Activated CD4-positive, alpha-beta T cell treated with anti-CD3 and anti-CD28 coated beads, Interleukin-2, amount 10 ng/mL, durations not matched to agents 7 days and 5 days (primary cell): ENCODE data around the gene PET117. TPM values are rescaled to one million over a fixed set of nuclear protein-coding genes. Genes with fewer than 3 reads are reported as not detected.
"Not testable (repeated sequence)": the region's sequence is repeated elsewhere in the genome, so short reads cannot be mapped to it uniquely, and the experiment has no call there.

Experiments
- CTCF ChIA-PET: fragments of 350-600 bp; sonication (Branson Sonifier 250); formaldehyde crosslinking; loops from one replicate; lab custom pipeline; 2021; ENCODE audit warnings: antibody characterized with exemption; lab: Charles Lee
- POLR2A ChIA-PET: fragments of 350-600 bp; sonication (Branson Sonifier 250); formaldehyde crosslinking; loops from one replicate; lab custom pipeline; 2021; ENCODE audit warnings: antibody characterized with exemption; lab: Charles Lee
- DNase-seq: peaks from one replicate; pipeline ENCODE4 v3.0.0-alpha.2; 2020
- H3K27ac Mint-ChIP-seq: one replicate; pipeline ENCODE4 v1.8.0; 2021; ENCODE audit warnings: mild to moderate bottlenecking, moderate library complexity, mixed read lengths
- H3K27me3 Mint-ChIP-seq: one replicate; pipeline ENCODE4 v1.8.0; 2021; ENCODE audit warnings: mixed read lengths
- H3K36me3 Mint-ChIP-seq: one replicate; pipeline ENCODE4 v1.8.0; 2021; ENCODE audit warnings: low read depth, mixed read lengths
- H3K4me1 Mint-ChIP-seq: one replicate; pipeline ENCODE4 v1.8.0; 2021; ENCODE audit warnings: mixed read lengths
- H3K4me3 Mint-ChIP-seq: one replicate; pipeline ENCODE4 v1.8.0; 2021; ENCODE audit warnings: mild to moderate bottlenecking, moderate library complexity, mixed read lengths
- H3K9me3 Mint-ChIP-seq: one replicate; pipeline ENCODE4 v1.8.0; 2021; ENCODE audit warnings: mixed read lengths
- total RNA-seq, 2 experiments: library from RNA; stranded (reverse); gene quantifications; one replicate each; pipeline ENCODE4 v1.2.3, GENCODE V29; 2021

PET117 gene, protein sequence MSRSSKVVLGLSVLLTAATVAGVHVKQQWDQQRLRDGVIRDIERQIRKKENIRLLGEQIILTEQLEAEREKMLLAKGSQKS
- 10 to 100 TPM; 13.9 to 14.0 TPM for total RNA-seq

DNA sequence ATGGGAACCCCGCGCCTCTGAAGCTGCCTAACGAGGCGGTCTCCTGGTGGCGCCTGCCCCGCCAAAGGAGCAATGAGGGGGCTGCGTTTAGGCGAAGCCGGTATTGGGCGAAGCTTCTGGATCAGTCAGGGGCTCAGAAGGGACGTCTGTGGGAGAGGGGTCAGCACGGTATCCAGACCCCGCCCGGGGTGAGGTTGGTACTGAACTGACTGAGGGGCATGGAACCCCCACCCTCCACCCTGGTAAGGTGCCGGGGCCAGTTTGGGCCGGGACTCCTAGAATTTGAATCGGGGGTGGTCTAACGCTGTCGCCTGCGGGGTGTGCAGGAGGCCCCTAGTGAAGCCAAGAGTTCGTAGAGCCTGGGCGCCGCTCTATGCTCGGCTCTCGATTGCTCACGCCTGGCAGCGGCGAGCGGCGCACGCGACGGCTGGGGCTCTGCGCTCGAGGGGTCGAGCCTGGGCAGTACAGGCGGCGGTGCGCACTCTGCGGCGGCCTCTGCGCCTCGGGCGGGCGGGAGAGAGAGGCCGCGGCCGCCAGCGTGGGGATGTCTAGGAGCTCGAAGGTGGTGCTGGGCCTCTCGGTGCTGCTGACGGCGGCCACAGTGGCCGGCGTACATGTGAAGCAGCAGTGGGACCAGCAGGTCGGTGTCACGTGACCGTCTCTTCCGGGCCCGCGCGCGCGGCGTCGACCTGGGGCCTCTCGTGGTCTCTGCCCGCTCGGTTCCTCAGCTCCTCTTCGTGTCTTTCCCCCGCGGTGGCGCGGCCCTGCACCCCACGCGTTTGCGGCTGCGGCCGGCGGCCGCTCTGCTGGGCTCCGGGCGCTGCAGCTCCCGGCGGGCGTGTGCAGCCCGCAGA is at the start of gene PET117, which contains the start of gene KAT14:
TSS of gene PET117 (plus strand) at position 452 of the 854 bp plus-strand sequence. CDS start at position 545, 93 bp downstream.
TSS of gene KAT14 (plus strand) at position 452 of the 854 bp plus-strand sequence. CDS start 4,798 bp downstream, outside the sequence.
- POLR2A ChIA-PET: no interaction called here
- H3K36me3 Mint-ChIP-seq: peaks cover 14% of the 10 kb centered on the region
- H3K27me3 Mint-ChIP-seq: peaks cover 4% of the 10 kb centered on the region

DNA sequence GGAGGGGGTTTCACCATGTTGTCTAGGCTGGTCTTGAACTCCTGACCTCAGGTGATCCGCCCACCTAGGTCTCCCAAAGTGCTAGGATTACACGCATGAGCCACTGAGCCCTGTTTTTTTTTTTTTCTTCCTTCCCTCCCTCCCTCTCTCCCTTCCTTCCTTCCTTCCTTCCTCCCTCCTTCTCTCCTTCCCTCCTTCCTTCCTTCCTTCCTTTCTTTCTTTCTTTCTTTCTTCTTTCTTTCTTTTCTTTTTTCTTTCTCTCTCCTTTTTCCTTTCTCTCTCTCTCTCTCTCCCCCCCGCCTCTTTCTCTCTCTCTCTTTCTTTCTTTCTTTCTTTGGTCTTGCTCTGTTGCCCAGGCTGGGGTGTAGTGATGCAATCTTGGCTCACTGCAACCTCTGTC is 49.4 kb upstream of the PET117 start:
- DNase-seq, H3K27me3 Mint-ChIP-seq, POLR2A ChIA-PET, H3K9me3 Mint-ChIP-seq, CTCF ChIA-PET, H3K36me3 Mint-ChIP-seq, H3K4me1 Mint-ChIP-seq, H3K4me3 Mint-ChIP-seq, H3K27ac Mint-ChIP-seq: not testable (repeated sequence)

More for the DNA sequence above, at the start of gene PET117, which contains the start of gene KAT14:
- H3K4me3 Mint-ChIP-seq: peak within 1 kb of the TSS; percentile 84
- peak; percentile 88 for DNase-seq
- peak within 1 kb of the TSS; percentile 93 for H3K27ac Mint-ChIP-seq
- H3K9me3 Mint-ChIP-seq: no peaks in the 10 kb centered on the region
- H3K4me1 Mint-ChIP-seq: peaks cover 33% of the 10 kb centered on the region
- CTCF ChIA-PET: interaction anchor here (0.7 to 1.1 kb wide), 3 partner anchors 14 to 1411 kb away, joined by 3 read pairs; no protein-coding TSS in a partner anchor

DNA sequence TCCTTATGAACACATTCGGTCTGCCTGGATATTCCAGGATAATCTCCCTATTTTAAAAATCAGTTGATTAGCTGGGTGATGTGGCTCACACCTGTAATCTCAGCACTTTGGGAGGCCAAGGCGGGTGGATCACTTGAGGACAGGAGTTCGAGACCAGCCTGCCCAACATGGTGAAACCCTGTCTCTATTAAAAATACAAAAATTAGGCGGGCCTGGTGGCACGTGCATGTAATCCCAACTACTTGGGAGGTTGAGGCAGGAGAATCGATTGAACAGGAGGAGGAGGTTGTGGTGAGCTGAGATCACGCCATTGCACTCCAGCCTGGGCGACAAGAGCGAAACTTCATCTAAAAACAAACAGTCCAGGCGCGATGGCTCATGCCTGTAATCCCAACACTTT is 48.8 kb upstream of the PET117 start:
- H3K4me3 Mint-ChIP-seq, POLR2A ChIA-PET, H3K27ac Mint-ChIP-seq, H3K4me1 Mint-ChIP-seq, DNase-seq, H3K36me3 Mint-ChIP-seq, H3K27me3 Mint-ChIP-seq, CTCF ChIA-PET, H3K9me3 Mint-ChIP-seq: not testable (repeated sequence)

GRCh38 chr20:18090044-18090443 is 47.6 kb upstream of the PET117 start:
- no peaks in the 10 kb centered on the region for H3K4me1 Mint-ChIP-seq
- H3K36me3 Mint-ChIP-seq: no peaks in the 10 kb centered on the region
- DNase-seq: no peak
- no peak overlapping the region for H3K27ac Mint-ChIP-seq
- no peak overlapping the region for H3K4me3 Mint-ChIP-seq
- CTCF ChIA-PET: interaction anchor here (1.3 kb wide), 1 partner anchor 25 kb away, joined by 3 read pairs; no protein-coding TSS in a partner anchor
- POLR2A ChIA-PET: no interaction called here
- H3K9me3 Mint-ChIP-seq: no peaks in the 10 kb centered on the region
- no peaks in the 10 kb centered on the region for H3K27me3 Mint-ChIP-seq

GRCh38 chr20:18090477-18090876 is 47.2 kb upstream of the PET117 start:
- POLR2A ChIA-PET: no interaction called here
- no peak for DNase-seq
- CTCF ChIA-PET: interaction anchor here (1.3 kb wide), 1 partner anchor 24 kb away, joined by 3 read pairs; no protein-coding TSS in a partner anchor
- Mint-ChIP-seq H3K4me3 (no peak overlapping the region), H3K9me3 (no peaks in the 10 kb centered on the region), H3K27me3 (no peaks in the 10 kb centered on the region), H3K36me3 (no peaks in the 10 kb centered on the region), H3K4me1 (no peaks in the 10 kb centered on the region), H3K27ac (no peak overlapping the region)

GRCh38 chr20:18091623-18092022 is 46.0 kb upstream of the PET117 start:
- H3K27ac Mint-ChIP-seq: no peak overlapping the region
- H3K36me3 Mint-ChIP-seq: no peaks in the 10 kb centered on the region
- H3K9me3 Mint-ChIP-seq: no peaks in the 10 kb centered on the region
- no peak overlapping the region for H3K4me3 Mint-ChIP-seq
- POLR2A ChIA-PET: no interaction called here
- CTCF ChIA-PET: interaction anchor here (0.6 kb wide), 1 partner anchor 498 kb away, joined by 4 read pairs; no protein-coding TSS in a partner anchor
- no peak for DNase-seq
- no peaks in the 10 kb centered on the region for H3K27me3 Mint-ChIP-seq
- no peaks in the 10 kb centered on the region for H3K4me1 Mint-ChIP-seq

DNA sequence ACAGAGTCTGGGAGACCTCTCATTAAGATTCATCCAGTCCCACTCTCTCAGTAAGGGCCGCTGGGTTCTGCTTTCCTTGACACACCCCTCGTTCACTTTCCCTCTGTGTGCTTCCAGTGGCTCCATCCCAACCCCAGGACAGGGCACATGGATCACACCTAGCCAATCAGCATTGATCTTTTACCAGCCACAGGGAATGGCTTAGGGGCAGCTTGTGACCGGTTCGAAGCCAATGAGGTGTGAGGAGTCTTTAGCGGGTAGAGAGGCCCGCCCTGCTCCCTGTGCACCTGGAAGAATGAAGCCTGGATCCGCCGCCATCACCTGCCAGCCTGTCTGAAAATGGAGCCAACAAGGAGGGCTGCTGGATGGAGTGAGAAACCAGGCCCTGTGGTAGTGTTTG is 44.8 kb upstream of the PET117 start:
- no peak overlapping the region for H3K4me3 Mint-ChIP-seq
- H3K27me3 Mint-ChIP-seq: no peaks in the 10 kb centered on the region
- DNase-seq: no peak
- ChIA-PET POLR2A (no interaction called here), CTCF (no interaction called here)
- no peak overlapping the region for H3K27ac Mint-ChIP-seq
- H3K9me3 Mint-ChIP-seq: no peaks in the 10 kb centered on the region
- H3K4me1 Mint-ChIP-seq: no peaks in the 10 kb centered on the region
- H3K36me3 Mint-ChIP-seq: no peaks in the 10 kb centered on the region

GRCh38 chr20:18093388-18093787 is 44.3 kb upstream of the PET117 start:
- Mint-ChIP-seq H3K27me3 (no peaks in the 10 kb centered on the region), H3K4me3 (no peak overlapping the region), H3K4me1 (no peaks in the 10 kb centered on the region), H3K9me3 (no peaks in the 10 kb centered on the region), H3K36me3 (no peaks in the 10 kb centered on the region), H3K27ac (no peak overlapping the region)
- ChIA-PET CTCF (no interaction called here), POLR2A (no interaction called here)
- DNase-seq: no peak

GRCh38 chr20:18094191-18094590 is 43.5 kb upstream of the PET117 start:
- H3K4me3 Mint-ChIP-seq: no peak overlapping the region
- H3K36me3 Mint-ChIP-seq: no peaks in the 10 kb centered on the region
- no peak for DNase-seq
- no peaks in the 10 kb centered on the region for H3K9me3 Mint-ChIP-seq
- no peak overlapping the region for H3K27ac Mint-ChIP-seq
- no peaks in the 10 kb centered on the region for H3K27me3 Mint-ChIP-seq
- CTCF ChIA-PET: no interaction called here
- no peaks in the 10 kb centered on the region for H3K4me1 Mint-ChIP-seq
- POLR2A ChIA-PET: no interaction called here

- H3K36me3 Mint-ChIP-seq, H3K9me3 Mint-ChIP-seq: not testable (repeated sequence)
Measured at GRCh38 chr20:18100569-18100968, 37.1 kb upstream of the PET117 start.

DNA sequence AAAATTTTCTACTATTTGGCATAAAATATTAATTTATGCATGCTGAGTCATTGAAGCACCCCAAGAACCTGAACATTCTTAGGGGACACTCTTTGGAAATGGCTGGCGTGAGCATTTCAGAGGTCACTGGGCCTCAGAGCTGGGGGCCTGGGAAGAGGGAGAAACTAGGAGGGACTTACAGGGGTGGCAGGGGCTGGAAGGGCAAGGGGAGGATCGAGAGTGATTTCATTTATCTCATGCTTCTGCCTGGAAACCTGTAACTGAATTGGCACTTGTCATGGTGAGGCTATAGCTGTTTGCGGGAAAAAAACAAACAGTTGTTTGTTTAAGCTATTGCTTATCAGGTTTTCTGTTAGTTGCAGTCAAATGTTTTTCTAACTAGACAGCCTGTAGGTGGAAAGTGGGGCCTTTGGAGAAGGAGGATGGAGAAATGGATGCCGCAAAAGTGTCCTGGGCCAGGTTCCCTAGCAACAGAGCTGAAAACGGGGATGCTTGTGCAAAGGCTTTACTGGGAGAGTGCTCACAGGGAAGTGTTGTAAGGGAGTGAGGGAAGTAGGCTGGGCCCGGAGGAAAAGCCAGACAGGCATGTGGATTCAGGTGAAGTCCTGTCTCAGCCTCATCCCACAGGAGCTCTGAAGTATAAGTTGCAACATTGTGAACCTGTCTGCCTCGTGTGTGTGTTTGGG is 36.4 kb upstream of the PET117 start:
- DNase-seq: no peak
- Mint-ChIP-seq H3K27ac (no peak overlapping the region), H3K4me3 (no peak overlapping the region), H3K27me3 (peaks cover 16% of the 10 kb centered on the region), H3K4me1 (no peaks in the 10 kb centered on the region), H3K36me3 (no peaks in the 10 kb centered on the region), H3K9me3 (no peaks in the 10 kb centered on the region)
- CTCF ChIA-PET: no interaction called here
- POLR2A ChIA-PET: no interaction called here

More at GRCh38 chr20:18100569-18100968, 37.1 kb upstream of the PET117 start:
- H3K4me3 Mint-ChIP-seq, H3K27ac Mint-ChIP-seq, CTCF ChIA-PET, POLR2A ChIA-PET, DNase-seq, H3K4me1 Mint-ChIP-seq: not testable (repeated sequence)
- H3K27me3 Mint-ChIP-seq: peaks cover 11% of the 10 kb centered on the region

DNA sequence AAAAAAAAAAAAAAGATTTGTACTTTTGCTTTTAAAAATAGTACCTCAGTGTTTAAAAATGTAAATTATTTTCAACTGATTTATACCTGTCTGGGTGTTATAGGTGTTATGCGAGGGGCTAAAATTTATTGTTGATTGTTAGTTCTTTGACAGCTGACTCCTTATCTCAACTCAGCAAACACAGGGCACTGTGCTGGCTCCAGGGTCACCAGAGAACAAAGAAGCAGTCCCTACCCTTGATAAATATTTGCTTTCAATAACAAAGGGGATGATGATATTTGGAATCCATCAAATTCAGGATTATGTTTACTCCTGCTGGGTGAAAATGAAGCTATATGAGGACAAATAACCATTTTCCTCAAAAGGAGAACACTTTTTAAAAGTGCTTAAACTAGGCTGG is 34.2 kb upstream of the PET117 start:
- peaks cover 21% of the 10 kb centered on the region for H3K27me3 Mint-ChIP-seq
- no peak for DNase-seq
- ChIA-PET CTCF (no interaction called here), POLR2A (no interaction called here)
- no peak overlapping the region for H3K4me3 Mint-ChIP-seq
- no peaks in the 10 kb centered on the region for H3K4me1 Mint-ChIP-seq
- H3K36me3 Mint-ChIP-seq: no peaks in the 10 kb centered on the region
- no peaks in the 10 kb centered on the region for H3K9me3 Mint-ChIP-seq
- no peak overlapping the region for H3K27ac Mint-ChIP-seq

DNA sequence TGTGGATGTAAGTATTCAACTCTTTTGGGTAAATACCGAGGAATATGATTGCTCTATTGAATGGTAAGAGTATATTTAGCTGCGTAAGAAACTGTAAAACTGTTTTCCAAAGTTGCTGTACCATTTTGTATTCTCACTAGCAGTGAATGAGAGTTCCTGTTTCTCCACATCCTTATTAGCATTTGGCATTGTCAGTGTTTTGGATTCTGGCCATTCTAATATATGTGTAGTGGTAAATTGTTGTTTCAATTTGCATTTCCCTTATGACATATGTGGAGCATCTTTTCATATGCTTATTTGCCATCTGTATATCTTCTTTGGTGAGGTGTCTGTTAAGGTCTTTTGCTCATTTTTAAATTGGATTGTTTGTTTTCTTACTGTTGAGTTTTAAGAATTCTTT is 29.3 kb upstream of the PET117 start:
- Mint-ChIP-seq H3K27ac (no peak overlapping the region), H3K36me3 (no peaks in the 10 kb centered on the region), H3K4me3 (no peak overlapping the region), H3K4me1 (no peaks in the 10 kb centered on the region), H3K9me3 (no peaks in the 10 kb centered on the region), H3K27me3 (peaks cover 19% of the 10 kb centered on the region)
- ChIA-PET POLR2A (no interaction called here), CTCF (no interaction called here)
- DNase-seq: no peak
